H1 (cell line): ENCODE results near the gene EIF4ENIF1. TPM values are rescaled to one million over a fixed set of nuclear protein-coding genes. Genes with fewer than 3 reads are reported as not detected.

Source experiments
- CBX8 ChIP-seq: fragments of 300-800, 300-1000 bp; sonication (generic); IDR thresholded peaks from 2 replicates; pipeline ENCODE4 v1.7.1; 2016; ENCODE audit warnings: low read depth, low read length, borderline replicate concordance
- CREB1 ChIP-seq: IDR thresholded peaks from 2 replicates; pipeline ENCODE4 v1.6.1; 2012; ENCODE audit warnings: inconsistent platforms
- KDM5A ChIP-seq: fragments of 200-600 bp; IDR thresholded peaks from 2 replicates; pipeline ENCODE4 v1.7.1; 2012; ENCODE audit warnings: mild to moderate bottlenecking, low read length, inconsistent platforms, mixed read lengths
- NRF1 ChIP-seq: IDR thresholded peaks from 2 replicates; pipeline ENCODE4 v1.6.1; 2011; ENCODE audit warnings: mild to moderate bottlenecking, low read depth, low read length, improper control_type of control experiment
- SIN3A ChIP-seq, 2 experiments: IDR thresholded peaks in 1 of 2; conservative IDR thresholded peaks in 1 of 2; 2 replicates each; pipeline ENCODE4 v1.6.1; 2011 to 2012; ENCODE audit warnings: low read length in 2 of 2, improper control_type of control experiment in 1 of 2, low read depth in 1 of 2, mild to moderate bottlenecking in 1 of 2
- TEAD4 ChIP-seq: IDR thresholded peaks from 2 replicates; pipeline ENCODE4 v1.6.1; 2012; ENCODE audit warnings: low read depth, low read length, inconsistent platforms, mixed read lengths
- polyA plus RNA-seq, 7 experiments: library from polyadenylated mRNA; depleted of rRNA in 3 of 7; stranded (reverse) in 5 of 7; unstranded in 2 of 7; fragments of >200 nt in 5 of 7; fragments of 200-250 nt in 2 of 7; gene quantifications; 1 replicate in 5 of 7; 2 replicates in 1 of 7; 4 replicates in 1 of 7; pipeline versions ENCODE4 v1.2.1 to v1.2.3, GENCODE V29; 2011 to 2013; ENCODE audit warnings: missing spikeins in 2 of 7, mixed read lengths in 2 of 7
- total RNA-seq: library from RNA; stranded (reverse); fragmentation: NEBNext Ultra II Directional; extraction: Animal tissue kit (Norgen Biotek cat#: 25700); gene quantifications from 2 replicates; pipeline ENCODE4 v1.2.1, GENCODE V29; 2021
- TF ChIP-seq, protein P1 (sequence below): fragments of 300-600 bp; sonication (generic); IDR thresholded peaks from 2 replicates; pipeline ENCODE4 v1.7.1; 2012; ENCODE audit warnings: low read length, moderate library complexity, mild to moderate bottlenecking, inconsistent platforms; ENCODE audit not compliant: insufficient replicate concordance
- TF ChIP-seq, protein P2 (sequence below), 3 experiments: IDR thresholded peaks; 1 replicate in 2 of 3; 2 replicates in 1 of 3; pipeline versions ENCODE4 v1.5.1 to v1.6.1; 2011; ENCODE audit warnings: low read length in 3 of 3, mild to moderate bottlenecking in 3 of 3, inconsistent platforms in 2 of 3, low read depth in 1 of 3, moderate library complexity in 1 of 3; ENCODE audit not compliant: insufficient read depth in 1 of 3; ENCODE audit errors: control extremely low read depth in 1 of 3
- TF ChIP-seq, protein P3 (sequence below): IDR thresholded peaks from 2 replicates; pipeline ENCODE4 v1.6.1; 2011; ENCODE audit warnings: low read depth, mild to moderate bottlenecking, low read length; ENCODE audit not compliant: insufficient read depth

Gene EIF4ENIF1
- total and polyA plus RNA-seq, 2 of the 8 experiments (the other 6 are each of a cell fraction or from before 2014, with no cell fraction given), result 21.9 to 23.6 TPM

DNA sequence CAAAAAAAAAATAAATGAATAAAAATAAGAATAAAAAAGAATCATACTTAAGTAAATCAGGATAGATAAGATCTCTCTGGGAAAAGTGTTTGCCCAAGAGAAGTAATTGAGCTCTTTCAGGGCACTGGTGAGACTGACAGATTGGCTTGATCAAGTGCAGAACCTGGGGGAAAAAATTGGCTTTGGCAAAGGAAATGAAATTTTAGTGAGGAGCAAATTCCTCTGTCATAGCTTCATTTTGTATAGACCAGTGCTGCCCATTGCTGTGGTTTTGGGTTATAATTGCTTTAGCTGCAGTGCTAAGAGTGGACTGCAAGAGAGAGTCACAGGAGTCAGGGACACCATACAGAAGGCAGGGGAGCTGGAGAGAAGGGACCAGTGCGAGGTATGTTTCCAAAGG is 42.4 kb upstream of the EIF4ENIF1 start (continued):
- TF ChIP-seq, protein P1, sequence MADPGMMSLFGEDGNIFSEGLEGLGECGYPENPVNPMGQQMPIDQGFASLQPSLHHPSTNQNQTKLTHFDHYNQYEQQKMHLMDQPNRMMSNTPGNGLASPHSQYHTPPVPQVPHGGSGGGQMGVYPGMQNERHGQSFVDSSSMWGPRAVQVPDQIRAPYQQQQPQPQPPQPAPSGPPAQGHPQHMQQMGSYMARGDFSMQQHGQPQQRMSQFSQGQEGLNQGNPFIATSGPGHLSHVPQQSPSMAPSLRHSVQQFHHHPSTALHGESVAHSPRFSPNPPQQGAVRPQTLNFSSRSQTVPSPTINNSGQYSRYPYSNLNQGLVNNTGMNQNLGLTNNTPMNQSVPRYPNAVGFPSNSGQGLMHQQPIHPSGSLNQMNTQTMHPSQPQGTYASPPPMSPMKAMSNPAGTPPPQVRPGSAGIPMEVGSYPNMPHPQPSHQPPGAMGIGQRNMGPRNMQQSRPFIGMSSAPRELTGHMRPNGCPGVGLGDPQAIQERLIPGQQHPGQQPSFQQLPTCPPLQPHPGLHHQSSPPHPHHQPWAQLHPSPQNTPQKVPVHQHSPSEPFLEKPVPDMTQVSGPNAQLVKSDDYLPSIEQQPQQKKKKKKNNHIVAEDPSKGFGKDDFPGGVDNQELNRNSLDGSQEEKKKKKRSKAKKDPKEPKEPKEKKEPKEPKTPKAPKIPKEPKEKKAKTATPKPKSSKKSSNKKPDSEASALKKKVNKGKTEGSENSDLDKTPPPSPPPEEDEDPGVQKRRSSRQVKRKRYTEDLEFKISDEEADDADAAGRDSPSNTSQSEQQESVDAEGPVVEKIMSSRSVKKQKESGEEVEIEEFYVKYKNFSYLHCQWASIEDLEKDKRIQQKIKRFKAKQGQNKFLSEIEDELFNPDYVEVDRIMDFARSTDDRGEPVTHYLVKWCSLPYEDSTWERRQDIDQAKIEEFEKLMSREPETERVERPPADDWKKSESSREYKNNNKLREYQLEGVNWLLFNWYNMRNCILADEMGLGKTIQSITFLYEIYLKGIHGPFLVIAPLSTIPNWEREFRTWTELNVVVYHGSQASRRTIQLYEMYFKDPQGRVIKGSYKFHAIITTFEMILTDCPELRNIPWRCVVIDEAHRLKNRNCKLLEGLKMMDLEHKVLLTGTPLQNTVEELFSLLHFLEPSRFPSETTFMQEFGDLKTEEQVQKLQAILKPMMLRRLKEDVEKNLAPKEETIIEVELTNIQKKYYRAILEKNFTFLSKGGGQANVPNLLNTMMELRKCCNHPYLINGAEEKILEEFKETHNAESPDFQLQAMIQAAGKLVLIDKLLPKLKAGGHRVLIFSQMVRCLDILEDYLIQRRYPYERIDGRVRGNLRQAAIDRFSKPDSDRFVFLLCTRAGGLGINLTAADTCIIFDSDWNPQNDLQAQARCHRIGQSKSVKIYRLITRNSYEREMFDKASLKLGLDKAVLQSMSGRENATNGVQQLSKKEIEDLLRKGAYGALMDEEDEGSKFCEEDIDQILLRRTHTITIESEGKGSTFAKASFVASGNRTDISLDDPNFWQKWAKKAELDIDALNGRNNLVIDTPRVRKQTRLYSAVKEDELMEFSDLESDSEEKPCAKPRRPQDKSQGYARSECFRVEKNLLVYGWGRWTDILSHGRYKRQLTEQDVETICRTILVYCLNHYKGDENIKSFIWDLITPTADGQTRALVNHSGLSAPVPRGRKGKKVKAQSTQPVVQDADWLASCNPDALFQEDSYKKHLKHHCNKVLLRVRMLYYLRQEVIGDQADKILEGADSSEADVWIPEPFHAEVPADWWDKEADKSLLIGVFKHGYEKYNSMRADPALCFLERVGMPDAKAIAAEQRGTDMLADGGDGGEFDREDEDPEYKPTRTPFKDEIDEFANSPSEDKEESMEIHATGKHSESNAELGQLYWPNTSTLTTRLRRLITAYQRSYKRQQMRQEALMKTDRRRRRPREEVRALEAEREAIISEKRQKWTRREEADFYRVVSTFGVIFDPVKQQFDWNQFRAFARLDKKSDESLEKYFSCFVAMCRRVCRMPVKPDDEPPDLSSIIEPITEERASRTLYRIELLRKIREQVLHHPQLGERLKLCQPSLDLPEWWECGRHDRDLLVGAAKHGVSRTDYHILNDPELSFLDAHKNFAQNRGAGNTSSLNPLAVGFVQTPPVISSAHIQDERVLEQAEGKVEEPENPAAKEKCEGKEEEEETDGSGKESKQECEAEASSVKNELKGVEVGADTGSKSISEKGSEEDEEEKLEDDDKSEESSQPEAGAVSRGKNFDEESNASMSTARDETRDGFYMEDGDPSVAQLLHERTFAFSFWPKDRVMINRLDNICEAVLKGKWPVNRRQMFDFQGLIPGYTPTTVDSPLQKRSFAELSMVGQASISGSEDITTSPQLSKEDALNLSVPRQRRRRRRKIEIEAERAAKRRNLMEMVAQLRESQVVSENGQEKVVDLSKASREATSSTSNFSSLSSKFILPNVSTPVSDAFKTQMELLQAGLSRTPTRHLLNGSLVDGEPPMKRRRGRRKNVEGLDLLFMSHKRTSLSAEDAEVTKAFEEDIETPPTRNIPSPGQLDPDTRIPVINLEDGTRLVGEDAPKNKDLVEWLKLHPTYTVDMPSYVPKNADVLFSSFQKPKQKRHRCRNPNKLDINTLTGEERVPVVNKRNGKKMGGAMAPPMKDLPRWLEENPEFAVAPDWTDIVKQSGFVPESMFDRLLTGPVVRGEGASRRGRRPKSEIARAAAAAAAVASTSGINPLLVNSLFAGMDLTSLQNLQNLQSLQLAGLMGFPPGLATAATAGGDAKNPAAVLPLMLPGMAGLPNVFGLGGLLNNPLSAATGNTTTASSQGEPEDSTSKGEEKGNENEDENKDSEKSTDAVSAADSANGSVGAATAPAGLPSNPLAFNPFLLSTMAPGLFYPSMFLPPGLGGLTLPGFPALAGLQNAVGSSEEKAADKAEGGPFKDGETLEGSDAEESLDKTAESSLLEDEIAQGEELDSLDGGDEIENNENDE, result no peak
- TF ChIP-seq CBX8 (no peak), TEAD4 (no peak), SIN3A (conservative IDR thresholded peaks at IDR 0.05 in 1 of 2, IDR thresholded peaks at IDR 0.05 in 1 of 2; ENCODE audit: low read depth in 1 of 2, low read length in 2 of 2) (no peak), CREB1 (no peak), NRF1 (no peak), KDM5A (no peak)
- TF ChIP-seq, protein P2, sequence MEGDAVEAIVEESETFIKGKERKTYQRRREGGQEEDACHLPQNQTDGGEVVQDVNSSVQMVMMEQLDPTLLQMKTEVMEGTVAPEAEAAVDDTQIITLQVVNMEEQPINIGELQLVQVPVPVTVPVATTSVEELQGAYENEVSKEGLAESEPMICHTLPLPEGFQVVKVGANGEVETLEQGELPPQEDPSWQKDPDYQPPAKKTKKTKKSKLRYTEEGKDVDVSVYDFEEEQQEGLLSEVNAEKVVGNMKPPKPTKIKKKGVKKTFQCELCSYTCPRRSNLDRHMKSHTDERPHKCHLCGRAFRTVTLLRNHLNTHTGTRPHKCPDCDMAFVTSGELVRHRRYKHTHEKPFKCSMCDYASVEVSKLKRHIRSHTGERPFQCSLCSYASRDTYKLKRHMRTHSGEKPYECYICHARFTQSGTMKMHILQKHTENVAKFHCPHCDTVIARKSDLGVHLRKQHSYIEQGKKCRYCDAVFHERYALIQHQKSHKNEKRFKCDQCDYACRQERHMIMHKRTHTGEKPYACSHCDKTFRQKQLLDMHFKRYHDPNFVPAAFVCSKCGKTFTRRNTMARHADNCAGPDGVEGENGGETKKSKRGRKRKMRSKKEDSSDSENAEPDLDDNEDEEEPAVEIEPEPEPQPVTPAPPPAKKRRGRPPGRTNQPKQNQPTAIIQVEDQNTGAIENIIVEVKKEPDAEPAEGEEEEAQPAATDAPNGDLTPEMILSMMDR (IDR thresholded peaks at IDR 0.05; ENCODE audit: control extremely low read depth in 1 of 3, insufficient read depth in 1 of 3, low read depth in 1 of 3, low read length in 3 of 3), result no peak
- TF ChIP-seq, protein P3, sequence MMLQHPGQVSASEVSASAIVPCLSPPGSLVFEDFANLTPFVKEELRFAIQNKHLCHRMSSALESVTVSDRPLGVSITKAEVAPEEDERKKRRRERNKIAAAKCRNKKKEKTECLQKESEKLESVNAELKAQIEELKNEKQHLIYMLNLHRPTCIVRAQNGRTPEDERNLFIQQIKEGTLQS, result no peak
